ENCODE data around the gene VGLL2.

DNA sequence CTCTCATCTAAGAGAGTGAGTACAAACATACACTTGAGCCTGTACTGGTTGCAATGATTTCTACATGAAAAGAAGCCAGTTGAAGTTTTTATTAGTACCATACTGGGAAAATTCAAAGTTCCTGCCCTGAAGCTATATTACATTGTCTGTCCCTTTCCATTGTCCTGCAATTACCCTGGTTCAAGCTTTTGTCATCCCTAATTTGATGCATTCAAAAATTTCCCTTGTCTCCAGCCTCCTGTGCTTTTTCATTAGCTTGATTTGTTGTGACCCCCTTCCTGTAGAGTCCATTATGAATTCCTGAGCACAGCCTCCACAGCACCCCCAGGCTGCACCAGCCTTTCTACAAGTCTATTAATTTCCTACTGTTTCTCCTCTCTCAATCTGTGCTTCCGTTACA is 46.4 kb downstream of the VGLL2 start:
- no peak for TF ChIP-seq POLR2A (IDR thresholded peaks at IDR 0.05)
- TF ChIP-seq, protein P1, sequence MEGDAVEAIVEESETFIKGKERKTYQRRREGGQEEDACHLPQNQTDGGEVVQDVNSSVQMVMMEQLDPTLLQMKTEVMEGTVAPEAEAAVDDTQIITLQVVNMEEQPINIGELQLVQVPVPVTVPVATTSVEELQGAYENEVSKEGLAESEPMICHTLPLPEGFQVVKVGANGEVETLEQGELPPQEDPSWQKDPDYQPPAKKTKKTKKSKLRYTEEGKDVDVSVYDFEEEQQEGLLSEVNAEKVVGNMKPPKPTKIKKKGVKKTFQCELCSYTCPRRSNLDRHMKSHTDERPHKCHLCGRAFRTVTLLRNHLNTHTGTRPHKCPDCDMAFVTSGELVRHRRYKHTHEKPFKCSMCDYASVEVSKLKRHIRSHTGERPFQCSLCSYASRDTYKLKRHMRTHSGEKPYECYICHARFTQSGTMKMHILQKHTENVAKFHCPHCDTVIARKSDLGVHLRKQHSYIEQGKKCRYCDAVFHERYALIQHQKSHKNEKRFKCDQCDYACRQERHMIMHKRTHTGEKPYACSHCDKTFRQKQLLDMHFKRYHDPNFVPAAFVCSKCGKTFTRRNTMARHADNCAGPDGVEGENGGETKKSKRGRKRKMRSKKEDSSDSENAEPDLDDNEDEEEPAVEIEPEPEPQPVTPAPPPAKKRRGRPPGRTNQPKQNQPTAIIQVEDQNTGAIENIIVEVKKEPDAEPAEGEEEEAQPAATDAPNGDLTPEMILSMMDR (IDR thresholded peaks at IDR 0.05) = no peak

Measured in uterus (tissue), 2 donors.